HG03095 (cell line): ENCODE data around the gene SORCS2.
"Not testable (repeated sequence)": the region's sequence is repeated elsewhere in the genome, so short reads cannot be mapped to it uniquely, and the experiment has no call there.

ENCODE experiments used
- ATAC-seq: cut with Tn5 transposase; IDR thresholded peaks from one replicate; pipeline ENCODE4 v1.9.1; 2021; ENCODE audit warnings: moderate library complexity; ENCODE audit not compliant: unreplicated experiment

SORCS2 gene

DNA sequence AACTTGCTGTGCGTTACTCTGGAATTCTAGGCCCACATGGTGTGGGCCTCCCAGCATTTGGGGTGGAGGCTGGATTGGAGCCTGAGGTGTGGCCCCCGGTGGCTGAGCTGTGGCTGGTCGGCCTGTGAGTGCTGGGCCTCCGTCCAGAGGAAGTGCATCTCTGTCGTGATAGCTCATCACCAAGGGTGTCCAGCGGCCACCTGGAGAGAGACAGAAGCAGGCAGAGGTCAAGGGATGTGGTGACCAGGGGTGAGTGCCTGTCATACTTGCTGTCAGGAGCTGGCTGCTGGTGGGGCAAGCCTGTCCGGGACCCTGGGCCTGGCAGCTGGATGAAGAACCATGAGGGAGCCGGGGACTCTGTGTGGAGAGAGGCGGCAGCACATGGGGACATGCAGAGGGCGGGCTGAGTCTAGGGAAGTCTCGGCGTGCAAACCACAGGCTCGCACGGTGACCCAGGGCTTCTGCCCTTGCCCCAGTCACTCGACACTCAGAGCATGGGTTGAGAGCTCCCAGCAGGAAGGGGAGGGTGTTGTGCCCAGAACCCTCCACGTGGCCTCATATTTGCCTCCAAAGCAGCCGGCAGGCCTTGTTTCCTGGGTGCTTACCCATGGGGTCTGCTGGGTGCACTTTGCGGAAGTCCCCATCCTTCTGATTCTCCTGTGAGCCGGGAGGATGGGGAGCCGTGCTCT is 6.2 kb downstream of the SORCS2 start:
- no peak for ATAC-seq

DNA sequence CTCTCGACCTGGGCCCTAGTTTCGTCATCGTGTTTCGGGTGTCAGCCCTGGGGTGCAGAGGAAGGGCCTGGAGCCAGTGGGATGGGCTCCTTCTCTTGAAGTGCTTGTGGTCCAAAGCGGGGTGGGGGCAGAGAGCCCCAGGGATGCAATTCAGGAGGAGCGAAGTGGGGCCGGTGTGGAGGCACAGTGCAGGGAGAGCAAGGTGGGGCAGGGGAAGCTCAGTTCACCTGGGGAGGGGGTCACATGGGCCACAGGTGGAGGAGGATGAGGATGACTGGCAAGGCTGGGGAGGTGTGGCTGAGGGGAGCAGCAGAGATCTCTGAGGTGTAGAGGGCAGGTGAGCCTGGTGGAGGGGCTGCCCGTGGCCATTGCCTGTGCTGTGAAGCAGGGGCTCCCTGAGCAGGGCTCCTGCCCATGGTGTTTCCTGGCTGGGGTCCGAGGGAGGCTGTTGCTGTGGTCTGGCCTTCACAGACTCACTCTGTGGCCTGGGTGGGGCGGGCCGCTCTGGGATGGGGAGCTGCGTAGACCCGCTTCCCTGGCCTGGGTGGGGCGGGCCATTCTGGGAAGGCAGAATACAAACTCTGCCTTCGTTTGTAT is 6.9 kb downstream of the SORCS2 start:
- no peak for ATAC-seq

DNA sequence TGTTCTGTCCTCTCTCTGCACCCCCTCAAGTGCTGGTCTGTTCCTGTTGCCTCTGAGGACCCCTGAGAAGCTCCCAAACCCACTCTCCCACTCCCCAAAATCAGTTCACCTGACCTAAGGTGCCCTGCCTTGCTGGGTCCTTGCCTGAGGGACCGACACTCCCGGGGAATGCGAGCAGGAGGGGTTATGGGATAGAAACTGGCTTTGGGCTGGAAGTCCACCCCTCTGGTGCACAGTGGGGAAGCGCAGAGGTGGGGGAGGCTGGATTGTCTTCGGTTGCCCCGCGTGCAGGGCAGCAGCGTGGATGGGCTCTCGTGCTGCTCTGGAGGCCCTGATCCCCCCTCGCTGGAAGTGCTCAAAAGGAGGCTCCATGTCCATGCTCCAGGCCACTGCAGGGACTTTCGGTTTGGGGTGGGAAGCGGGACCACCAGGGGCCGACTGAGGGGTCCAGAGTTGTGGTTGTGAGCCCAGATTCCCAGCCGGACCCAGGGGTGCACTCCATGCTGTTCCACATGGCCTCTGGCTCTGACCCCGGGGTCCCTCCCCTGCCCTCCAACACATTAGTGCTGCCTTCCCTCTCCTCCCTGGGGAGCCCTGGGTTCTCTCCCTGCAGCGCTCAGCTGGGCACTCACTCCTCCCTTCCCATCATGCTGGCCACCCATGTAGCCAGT is 7.6 kb downstream of the SORCS2 start:
- ATAC-seq = no peak

DNA sequence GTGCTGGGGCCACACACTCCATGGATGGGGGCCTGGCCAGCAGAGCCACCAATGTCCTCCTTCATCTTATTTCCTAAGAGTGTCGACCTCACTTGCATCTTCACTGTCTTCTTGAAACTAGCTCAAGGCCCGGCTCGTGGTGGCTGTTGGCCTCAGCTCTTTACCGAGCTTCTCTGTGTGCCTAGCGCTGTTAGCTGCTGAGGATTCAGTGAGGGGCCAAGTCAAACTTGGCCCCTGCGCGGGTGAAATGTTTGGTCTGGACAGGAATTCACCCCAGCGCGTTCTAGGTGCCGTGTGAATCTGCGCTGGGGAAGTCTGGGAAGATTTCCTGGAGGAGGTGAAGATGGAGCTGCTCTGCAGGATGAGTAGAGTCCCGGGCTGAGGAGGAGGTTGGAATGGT is 8.5 kb downstream of the SORCS2 start:
- ATAC-seq = no peak

DNA sequence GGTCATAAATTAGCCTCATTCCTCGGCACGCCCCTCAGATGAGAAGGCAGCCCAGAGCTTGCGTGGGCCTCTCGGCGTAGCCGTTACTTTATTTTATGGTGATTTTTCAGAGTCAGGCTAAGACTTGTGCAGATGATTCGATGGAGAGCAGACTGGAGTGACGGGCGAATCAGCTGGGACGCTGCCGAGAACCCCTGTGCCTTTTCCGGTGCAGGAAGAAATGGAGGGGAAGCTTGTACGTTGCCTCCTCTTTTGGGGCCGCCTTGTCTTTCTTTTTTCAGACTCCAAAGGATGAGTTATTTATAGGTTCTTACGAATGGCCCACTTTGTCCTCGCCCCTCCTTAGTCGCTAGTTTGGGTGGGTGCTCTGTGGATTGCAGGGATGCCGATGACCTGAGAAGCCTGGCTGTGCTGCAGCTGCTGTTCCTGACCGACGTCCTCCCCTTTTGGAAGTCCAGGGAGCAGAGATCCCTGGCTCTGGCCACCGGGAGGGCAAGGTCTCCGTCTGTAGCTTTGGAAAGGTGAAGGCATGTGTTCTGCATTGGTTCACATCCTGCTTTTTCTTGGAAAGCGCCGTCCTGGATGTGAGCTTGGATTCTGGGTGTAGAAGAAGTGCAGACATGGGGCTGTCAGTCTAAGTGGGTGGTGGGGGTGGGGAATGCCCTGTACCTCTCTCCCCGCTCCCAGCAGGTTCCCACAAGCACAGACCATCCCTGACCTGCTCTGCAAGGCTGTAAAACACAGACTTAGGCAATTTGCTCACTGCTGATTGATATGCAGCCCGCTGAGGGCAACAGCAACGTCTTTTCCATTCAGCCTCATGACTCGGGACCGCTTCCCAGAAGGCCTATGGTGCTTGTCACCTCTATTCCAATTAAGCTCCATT is 9.3 kb downstream of the SORCS2 start:
- no peak for ATAC-seq

DNA sequence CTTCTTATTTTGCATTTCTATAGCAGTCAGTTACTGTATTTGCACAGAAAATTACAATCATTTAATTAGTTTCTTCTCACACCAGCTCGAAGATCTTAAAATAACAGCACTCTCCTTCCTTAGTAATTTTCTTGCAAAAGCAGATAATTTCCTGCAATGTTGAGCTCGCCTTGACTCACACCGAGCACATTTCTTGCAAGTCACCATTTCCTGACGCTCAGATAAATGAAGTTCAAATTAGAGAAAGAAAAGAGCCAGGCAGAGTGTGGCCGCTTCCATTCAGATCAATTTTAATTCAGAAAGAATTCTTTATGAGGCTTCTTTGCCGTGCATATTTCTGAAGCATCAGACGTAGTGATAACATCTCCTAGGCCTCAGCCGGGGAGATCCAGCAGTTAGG is 10.1 kb downstream of the SORCS2 start:
- ATAC-seq = no peak

DNA sequence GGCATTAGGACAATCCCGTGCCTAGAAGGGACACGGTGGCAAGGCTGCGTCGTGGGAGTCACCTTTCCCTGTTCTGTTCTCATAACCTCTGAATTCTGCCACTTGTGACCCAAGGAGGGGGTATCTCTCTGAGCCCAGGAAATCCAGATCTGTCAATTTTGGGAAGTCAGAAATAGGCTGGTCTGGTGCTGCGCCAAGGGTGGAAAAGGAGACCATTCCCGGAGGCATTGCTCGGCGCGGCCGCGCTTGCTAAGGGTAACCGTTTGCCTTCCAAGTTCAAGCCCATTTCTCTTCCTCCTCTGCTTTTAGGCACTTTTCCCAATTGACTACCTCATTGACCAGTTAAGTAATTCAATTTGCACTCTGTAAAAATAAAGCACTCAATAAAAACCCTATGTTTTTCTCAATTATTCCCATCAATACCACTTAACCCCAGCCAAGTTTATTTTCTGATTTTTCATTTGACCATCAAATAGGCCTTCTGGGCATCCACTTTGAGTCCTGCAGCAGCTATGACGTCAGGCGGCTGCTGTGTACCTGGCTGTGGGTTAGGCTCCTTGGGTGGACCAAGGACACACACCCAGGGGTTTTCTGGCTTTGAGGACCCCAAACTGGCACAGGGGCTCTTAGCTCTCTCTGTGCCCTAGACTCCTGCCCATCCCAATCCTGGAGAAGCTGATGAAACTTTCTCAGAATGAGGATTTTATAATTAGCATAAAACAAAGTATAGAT is 12.5 kb downstream of the SORCS2 start:
- no peak for ATAC-seq

DNA sequence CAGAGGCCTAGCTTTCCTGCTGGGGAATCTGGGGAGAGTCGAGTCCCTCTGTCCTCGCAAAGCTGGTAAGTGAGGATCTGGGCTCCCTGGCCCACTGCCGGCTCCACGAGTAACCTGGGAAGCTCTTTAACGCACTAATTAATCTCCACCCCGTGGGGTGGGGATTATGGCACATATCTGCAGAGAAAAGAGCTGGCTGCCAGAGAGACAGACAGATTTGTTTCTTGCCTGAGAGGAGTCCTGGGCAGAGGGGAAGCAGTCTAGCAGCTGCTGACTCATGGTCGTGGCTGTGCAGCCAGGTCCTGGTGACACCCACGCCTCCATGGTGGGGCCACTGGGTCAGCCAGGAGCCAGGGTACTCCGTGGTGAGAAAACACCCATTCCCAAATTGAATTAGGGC is 14.0 kb downstream of the SORCS2 start:
- no peak for ATAC-seq

DNA sequence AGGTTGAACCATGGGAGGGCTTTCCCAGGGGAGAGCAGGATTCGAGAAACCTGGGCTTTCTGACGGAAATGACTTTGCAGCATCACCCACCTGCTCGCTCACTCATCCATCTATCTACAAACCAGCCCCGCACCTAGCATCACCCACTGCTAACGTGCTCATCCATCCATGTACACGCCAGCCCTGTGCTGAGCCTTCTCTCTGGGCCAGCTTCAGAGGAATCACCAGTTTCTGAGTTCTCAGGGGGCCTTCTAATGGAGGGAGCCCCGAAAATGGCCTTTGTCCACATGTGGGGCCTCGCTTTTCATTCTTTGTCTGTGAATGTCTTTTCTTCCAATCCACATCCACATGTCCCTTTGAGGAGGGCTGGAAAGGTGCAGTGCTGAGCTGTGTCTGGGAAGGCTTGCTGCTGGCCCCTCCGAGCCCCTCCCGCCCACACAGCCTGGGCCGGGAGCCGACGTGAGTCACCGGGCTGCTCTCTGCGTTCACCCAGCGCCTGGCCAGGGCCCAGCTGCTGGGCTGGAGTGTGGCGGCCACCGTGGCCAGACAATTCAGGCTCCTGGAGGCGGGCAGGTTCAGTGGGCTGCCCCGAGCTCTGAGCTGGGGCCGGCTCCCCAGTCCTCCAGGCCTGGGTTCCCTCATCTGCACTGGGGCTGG is 14.7 kb downstream of the SORCS2 start:
- no peak for ATAC-seq

DNA sequence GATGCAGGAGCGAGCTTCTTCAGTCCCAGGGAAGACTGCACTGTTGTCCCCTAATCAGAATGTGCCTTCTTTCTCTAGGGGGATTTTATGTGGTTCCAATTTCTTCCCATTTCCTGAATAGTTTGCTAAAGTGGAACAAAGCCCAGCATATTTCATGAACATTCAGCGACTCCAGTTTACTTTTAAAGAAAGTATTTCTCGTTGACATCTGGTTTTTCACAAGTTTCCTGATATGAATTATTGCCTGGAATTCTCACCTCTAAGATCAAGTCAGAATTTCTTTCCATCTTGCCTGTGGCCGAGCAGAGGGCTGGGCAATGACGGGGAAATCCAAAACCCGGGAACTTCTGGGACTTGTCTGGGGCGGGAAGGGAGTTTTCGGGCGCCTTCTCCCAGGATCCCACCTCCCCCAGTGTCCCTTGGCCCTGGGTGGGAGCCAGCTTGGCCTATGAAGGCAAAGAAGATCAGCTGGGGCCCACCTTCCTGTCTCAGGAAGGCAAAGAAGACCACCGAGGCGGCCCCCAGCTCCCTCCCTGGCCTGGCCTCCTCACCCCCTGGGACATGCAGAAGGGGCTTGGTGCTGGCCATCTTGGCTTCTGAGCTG is 15.4 kb downstream of the SORCS2 start:
- no peak for ATAC-seq

DNA sequence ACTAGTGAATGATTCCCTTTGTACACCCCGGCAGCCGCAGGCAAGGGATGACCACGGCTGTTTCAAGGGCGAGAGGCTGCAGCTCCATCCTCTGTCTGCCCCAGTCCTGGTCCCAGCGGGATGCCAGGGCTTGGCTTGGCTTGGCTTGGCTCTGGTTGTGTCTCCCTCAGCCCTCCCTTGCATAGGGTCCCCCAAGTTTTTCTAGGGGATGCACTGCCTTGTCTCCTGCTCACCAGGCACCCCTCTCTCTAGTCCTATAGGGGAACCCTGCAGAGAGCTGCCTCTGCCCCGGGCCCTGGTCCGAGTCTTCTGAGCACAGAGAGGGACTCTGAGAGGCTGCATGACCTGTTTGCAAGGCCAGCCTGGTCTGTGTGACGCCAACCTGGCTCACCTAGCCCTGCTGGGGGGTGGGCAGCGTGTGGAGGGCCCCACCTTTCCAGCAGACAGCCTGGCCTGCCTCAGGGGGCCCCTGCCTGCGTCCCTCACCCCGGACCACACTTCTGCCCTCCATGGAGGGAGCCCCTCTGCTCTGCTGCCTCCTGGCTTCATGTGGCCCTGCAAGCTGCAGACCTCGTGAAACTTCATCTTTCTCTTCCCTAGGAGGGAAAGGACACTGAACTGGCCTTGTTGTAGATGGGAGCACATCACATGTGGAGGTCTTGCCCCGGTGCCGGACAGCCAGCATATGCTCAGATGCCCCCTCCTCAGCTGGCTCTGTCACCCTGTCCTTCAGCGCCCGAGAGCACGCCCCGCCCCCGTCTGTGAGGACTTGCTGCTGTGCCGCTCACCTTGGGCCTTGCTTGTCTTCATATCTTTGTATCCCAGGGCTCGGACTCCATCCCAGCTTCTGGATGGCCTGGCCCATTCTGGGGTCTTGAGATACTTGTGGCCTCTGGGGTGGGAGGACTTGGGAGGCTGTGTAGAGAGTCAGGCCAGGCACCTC is 16.4 kb downstream of the SORCS2 start:
- no peak for ATAC-seq

DNA sequence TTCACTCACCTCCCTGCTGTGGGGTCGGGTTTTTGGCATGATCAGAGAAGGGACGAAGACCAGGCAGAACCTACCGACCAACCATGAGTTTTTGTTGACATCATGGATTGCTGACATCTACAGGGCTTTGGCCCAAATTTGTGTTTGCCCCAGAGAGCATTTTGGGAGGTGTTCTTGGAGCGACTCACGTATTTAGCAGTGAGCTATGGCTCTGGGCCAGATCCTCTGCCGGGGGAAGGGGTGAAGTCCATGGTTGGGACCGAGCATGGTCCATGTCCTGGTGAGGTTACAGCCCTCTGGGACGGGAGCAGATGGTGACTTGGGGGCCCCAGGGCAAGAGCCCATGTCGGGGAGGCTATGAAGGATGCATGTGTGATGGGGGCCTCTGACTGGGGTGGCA is 17.4 kb downstream of the SORCS2 start:
- ATAC-seq = no peak

DNA sequence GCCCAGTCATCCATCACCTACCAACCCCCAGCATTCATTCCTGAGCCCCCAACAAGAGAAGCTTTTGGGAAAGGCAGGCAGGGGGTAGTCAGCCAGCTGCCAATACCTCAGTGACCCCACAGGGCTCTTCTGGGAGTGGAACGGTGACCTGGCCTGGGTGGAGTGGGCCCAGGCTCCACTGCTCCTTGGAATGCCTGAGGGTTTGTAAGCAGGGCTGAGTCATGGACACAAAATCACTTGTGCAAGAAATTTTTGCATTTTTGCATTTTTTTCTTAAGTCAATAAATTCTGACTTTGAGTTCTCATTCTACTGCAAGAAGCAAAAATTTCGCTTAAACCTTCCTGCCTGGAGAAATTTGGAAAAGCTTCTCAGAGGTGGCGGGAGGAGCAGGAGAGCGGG is 18.5 kb downstream of the SORCS2 start:
- no peak for ATAC-seq

DNA sequence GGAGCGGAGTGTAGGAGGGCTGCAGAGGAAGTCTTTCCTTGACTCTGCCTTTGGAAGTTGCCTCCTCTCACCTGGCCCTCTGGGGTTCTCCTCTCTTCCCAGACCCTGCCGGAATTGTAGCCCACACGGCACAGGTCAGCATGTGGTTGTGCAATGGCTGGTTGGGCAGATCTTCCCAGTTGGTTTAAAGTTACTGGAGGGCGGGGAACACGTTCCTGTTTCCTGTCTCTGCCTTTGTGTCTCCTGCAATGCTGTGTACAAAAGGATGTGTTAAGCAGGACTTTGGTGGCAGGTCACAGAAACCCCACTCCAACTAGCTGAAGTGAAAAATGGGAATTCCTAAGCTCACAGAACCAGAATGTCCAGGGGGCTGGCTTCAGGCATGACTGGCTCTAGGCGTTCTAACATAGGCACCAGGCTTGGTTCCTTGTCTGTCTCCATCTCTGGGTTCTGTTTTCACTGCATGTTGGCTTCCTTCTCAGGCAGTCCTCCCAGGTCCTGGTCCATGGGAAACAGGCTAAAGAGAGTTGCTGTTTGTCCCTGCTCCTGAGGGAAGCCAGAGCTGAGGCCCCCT is 19.9 kb downstream of the SORCS2 start:
- no peak for ATAC-seq

DNA sequence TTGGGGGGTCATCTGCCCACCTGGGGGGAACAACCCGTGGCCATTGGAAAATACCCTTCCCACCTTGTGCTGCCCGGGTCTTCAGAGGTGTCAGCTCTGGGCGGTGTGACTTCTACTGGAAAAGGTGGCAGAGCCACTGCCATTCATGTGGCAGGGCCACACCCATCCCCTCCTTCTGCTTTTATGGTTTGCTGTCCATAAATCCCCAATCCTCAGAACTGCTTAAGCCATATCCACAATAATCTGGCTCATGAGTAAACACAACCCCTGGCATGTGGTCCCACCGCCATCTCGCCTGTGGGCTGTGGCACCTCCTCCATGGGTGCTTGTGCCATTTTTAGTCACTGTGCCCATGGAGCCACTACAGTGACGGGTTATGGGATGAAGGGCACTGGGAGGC is 20.6 kb downstream of the SORCS2 start:
- no peak for ATAC-seq

DNA sequence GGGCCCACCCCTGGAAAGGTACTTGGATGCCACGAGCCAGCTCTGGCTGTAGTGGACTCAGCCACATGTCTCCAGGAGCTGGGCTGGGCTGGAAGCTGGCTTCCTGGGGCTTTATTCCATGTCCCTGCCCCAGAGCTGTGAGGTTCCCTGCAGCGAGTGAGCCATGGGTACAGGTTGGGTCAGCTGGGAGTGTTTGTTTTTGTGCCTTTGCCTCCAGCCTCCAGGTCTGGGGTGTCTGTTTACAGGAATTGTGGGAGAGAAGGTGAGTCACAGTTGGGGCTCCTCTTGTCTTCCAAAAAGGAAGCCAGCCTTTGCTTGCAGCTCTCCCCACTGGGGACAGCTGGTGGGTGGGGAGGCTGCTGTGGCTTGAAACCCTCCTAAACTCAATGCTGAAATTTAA is 21.5 kb downstream of the SORCS2 start:
- no peak for ATAC-seq

DNA sequence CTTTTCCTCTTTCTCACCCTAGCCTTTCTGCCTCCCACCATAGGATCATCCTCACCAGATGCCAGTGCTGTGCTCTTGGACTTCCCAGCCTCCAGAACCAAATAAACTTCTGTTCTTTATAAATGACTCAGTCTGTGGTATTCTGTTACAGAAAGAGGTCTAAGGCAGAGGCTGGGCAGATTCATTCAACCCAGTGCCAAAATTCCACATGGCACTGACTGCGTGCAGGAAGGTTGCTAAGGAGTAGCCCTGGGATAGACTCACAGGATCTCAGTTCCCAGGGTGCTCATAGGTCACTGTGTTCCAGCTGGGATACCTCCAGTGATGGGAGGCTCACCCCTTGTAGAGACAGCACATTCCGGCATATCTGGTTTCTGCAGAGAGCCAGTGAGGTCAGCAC is 22.0 kb downstream of the SORCS2 start:
- no peak for ATAC-seq

DNA sequence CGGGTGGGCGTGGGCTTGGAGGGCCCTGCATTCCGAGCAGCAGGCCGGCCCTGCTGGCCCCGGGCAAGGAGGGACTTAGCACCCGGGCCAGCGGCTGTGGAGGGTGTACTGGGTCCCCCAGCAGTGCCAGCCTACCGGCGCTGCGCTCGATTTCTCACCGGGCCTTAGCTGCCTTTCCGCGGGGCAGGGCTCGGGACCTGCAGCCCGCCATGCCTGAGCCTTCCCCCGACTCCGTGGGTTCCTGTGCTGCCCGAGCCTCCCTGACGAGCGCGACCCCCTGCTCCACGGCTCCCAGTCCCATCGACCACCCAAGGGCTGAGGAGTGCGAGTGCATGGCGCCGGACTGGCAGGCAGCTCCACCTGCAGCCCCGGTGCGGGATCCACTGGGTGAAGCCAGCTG is 22.8 kb downstream of the SORCS2 start:
- ATAC-seq = not testable (repeated sequence)
